Nephron (organoid): ENCODE data around the gene RCE1.
A peak's percentile ranks its signal among the peaks of the same experiment; 100 is the strongest.

ENCODE experiments used
- H3K27ac Mint-ChIP-seq, 3 experiments: 2 replicates each; pipeline ENCODE4 v1.8.0; 2020; ENCODE audit warnings: mixed read lengths in 3 of 3, mild to moderate bottlenecking in 2 of 3, moderate library complexity in 1 of 3
- H3K27me3 Mint-ChIP-seq: 2 replicates; pipeline ENCODE4 v1.8.0; 2021; ENCODE audit warnings: low read depth, mild to moderate bottlenecking, moderate library complexity, mixed read lengths
- H3K36me3 Mint-ChIP-seq: 2 replicates; pipeline ENCODE4 v1.8.0; 2020; ENCODE audit warnings: low read depth, mixed read lengths
- H3K4me1 Mint-ChIP-seq: 2 replicates; pipeline ENCODE4 v1.8.0; 2020; ENCODE audit warnings: mixed read lengths
- H3K4me3 Mint-ChIP-seq, 3 experiments: 2 replicates each; pipeline ENCODE4 v1.8.0; 2020; ENCODE audit warnings: mild to moderate bottlenecking in 3 of 3, mixed read lengths in 3 of 3, moderate library complexity in 2 of 3
- H3K9me3 Mint-ChIP-seq: 2 replicates; pipeline ENCODE4 v1.8.0; 2020; ENCODE audit warnings: mixed read lengths
- TF ChIP-seq, protein P1 (sequence below), 3 experiments: fragments of 200-600 bp; sonication (generic); IDR thresholded peaks; one replicate each; pipeline ENCODE4 v1.5.0; 2021; ENCODE audit warnings: antibody characterized with exemption in 3 of 3; ENCODE audit not compliant: unreplicated experiment in 3 of 3

RCE1 gene

DNA sequence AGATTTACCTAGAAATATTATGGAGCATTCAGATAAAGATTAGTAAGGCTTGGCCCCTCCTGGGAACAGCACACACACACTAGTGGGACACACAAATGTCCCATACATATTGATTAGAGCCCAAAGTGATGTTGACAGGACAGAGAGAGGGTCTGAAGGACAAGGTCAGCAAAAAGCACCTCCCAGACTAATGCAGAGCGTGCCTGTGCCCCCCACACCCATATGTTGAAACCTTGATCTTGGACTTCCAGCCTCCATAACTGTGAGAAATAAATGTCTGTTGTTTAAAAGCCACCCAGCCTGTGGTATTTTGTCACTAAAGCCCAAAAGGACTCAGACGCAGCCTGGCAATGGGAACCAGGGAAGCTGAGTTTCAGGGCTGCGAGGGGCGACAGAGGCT lies 41.2 kb downstream of the RCE1 start:
- H3K4me3 Mint-ChIP-seq = no peak overlapping the region
- H3K27ac Mint-ChIP-seq = peak overlapping the region in 1 of 3 experiments; percentile 29
- H3K36me3 Mint-ChIP-seq = no peaks in the 10 kb centered on the region
- TF ChIP-seq, protein P1, sequence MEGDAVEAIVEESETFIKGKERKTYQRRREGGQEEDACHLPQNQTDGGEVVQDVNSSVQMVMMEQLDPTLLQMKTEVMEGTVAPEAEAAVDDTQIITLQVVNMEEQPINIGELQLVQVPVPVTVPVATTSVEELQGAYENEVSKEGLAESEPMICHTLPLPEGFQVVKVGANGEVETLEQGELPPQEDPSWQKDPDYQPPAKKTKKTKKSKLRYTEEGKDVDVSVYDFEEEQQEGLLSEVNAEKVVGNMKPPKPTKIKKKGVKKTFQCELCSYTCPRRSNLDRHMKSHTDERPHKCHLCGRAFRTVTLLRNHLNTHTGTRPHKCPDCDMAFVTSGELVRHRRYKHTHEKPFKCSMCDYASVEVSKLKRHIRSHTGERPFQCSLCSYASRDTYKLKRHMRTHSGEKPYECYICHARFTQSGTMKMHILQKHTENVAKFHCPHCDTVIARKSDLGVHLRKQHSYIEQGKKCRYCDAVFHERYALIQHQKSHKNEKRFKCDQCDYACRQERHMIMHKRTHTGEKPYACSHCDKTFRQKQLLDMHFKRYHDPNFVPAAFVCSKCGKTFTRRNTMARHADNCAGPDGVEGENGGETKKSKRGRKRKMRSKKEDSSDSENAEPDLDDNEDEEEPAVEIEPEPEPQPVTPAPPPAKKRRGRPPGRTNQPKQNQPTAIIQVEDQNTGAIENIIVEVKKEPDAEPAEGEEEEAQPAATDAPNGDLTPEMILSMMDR (IDR thresholded peaks at IDR 0.05; ENCODE audit: unreplicated experiment in 3 of 3) = no peak
- no peaks in the 10 kb centered on the region for H3K9me3 Mint-ChIP-seq
- peaks cover 60% of the 10 kb centered on the region for H3K4me1 Mint-ChIP-seq
- peaks cover 4% of the 10 kb centered on the region for H3K27me3 Mint-ChIP-seq

DNA sequence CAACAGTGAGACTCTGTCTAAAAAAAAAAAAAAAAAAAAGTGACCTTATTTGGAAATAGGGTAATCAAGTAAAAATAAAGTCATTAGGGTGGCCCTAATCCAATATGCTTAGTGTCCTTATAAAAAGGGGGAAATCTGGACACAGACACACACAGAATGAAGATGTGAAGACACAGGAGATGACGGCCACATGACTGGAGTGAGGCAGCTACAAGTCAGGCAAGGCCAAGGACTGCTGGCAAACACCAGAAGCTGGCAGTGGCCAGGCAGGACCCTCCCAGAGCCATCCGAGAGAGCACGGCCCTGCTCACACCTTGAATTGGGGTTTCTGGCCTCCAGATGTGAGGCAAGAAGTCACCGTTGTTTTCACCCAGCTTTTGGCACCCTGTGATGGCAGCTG lies 42.2 kb downstream of the RCE1 start:
- peaks cover 55% of the 10 kb centered on the region for H3K4me1 Mint-ChIP-seq
- peaks cover 4% of the 10 kb centered on the region for H3K27me3 Mint-ChIP-seq
- no peak overlapping the region for H3K4me3 Mint-ChIP-seq
- TF ChIP-seq, protein P1 (IDR thresholded peaks at IDR 0.05; ENCODE audit: unreplicated experiment in 3 of 3) = no peak
- H3K27ac Mint-ChIP-seq = no peak overlapping the region
- no peaks in the 10 kb centered on the region for H3K9me3 Mint-ChIP-seq
- no peaks in the 10 kb centered on the region for H3K36me3 Mint-ChIP-seq

DNA sequence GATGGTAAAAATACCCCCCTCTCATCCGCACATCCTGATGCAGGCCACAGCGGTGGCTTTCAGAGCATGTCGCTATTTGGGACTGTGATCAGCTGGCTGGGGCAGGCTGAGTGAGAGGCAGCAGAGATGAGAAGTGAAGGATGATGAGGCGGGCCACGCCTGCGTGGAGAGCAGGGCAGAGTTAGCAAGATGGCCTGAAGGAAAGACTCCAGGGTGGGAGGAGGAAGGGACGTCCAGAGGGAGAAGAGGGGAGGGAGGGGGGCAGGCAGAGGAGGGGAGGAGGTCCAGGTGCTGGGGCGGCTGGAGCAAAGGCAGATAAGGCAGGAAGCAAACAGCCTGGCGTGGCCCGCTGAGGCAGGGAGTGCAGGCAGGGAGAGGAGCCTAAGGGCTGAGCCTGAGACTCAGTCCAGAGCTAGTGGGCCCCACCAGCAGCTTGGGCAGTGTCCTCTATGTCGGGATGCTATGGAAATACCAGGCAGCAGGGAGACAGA lies 42.8 kb downstream of the RCE1 start:
- Mint-ChIP-seq H3K9me3 (no peaks in the 10 kb centered on the region), H3K4me1 (peaks cover 50% of the 10 kb centered on the region), H3K36me3 (no peaks in the 10 kb centered on the region), H3K4me3 (no peak overlapping the region), H3K27me3 (peaks cover 4% of the 10 kb centered on the region), H3K27ac (peak overlapping the region in 2 of 3 experiments; percentile 13 to 71)
- TF ChIP-seq, protein P1 (IDR thresholded peaks at IDR 0.05; ENCODE audit: unreplicated experiment in 3 of 3) = no peak

DNA sequence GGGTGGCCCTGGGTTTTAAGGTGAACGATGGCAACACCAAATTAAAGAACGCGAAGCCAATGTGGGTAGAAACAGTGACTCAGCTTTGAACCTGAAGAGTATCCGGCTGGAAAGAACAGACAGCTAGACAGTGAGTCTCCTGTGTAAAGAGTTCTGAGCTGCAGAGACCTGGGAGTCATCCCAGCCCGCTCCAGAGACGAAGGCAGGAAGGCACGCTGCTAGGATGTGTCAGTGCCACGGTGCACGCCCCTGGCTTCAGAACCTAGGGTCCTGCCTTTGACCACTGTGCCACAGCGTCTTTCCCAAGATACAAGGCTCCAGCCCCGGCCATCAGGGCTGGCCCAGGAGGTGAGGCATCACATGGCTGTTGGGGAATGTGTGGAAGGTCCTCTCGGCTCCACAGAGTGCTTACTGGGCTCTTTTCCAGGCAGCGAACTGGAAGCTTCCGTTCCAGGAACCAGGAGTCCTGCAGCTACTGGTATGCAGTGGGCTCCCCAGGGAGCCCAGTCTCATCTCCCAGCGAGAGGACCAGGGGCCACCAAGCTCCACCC lies 43.5 kb downstream of the RCE1 start:
- H3K27me3 Mint-ChIP-seq = peaks cover 4% of the 10 kb centered on the region
- TF ChIP-seq, protein P1 (IDR thresholded peaks at IDR 0.05; ENCODE audit: unreplicated experiment in 3 of 3) = no peak
- peak overlapping the region in 2 of 3 experiments; percentile 61 to 71 for H3K27ac Mint-ChIP-seq
- no peak overlapping the region for H3K4me3 Mint-ChIP-seq
- no peaks in the 10 kb centered on the region for H3K9me3 Mint-ChIP-seq
- peaks cover 44% of the 10 kb centered on the region for H3K4me1 Mint-ChIP-seq
- no peaks in the 10 kb centered on the region for H3K36me3 Mint-ChIP-seq

DNA sequence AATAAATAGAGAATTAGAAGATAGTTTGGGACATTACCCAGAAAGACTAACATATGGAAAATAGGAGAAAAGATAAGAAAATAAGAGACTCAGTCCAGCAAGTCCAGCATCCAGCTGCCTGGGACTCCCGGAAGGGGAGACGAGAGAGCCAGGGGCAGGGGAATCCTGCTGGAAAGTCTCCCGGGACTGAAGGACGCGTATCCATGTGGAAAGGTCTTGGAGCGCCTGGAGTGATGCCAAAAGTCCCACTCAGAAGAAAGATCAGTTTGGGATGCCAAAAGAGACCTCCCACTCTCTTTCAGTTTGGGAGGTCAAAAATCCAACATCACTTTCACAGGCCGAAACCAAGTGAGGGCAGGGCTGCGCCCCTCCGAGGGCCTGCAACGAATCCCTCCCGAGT lies 44.3 kb downstream of the RCE1 start:
- peaks cover 4% of the 10 kb centered on the region for H3K27me3 Mint-ChIP-seq
- H3K36me3 Mint-ChIP-seq = no peaks in the 10 kb centered on the region
- peak overlapping the region in 2 of 3 experiments; percentile 22 to 61 for H3K27ac Mint-ChIP-seq
- no peaks in the 10 kb centered on the region for H3K9me3 Mint-ChIP-seq
- H3K4me3 Mint-ChIP-seq = no peak overlapping the region
- peaks cover 44% of the 10 kb centered on the region for H3K4me1 Mint-ChIP-seq
- TF ChIP-seq, protein P1 (IDR thresholded peaks at IDR 0.05; ENCODE audit: unreplicated experiment in 3 of 3) = no peak

DNA sequence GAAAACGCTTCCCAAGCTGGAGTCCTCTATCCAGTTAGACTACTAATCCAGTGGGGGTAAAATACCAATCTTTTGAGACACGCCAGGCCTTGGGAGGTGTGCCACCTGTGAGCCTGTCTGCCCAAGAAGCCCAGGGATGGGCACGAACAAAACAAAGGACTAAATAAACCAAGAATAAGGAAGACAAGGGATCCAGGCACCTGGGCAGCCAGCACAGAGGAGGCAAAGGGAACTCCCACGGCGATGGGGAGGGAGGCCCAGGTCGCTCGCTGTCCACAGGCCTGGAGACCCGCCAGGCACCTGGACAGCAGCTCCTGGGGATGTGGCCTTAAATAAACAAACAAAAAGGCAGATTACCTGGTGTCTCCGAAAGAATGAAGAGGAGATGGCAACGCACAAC lies 45.0 kb downstream of the RCE1 start:
- Mint-ChIP-seq H3K27me3 (peaks cover 4% of the 10 kb centered on the region), H3K27ac (no peak overlapping the region), H3K9me3 (no peaks in the 10 kb centered on the region), H3K4me1 (peaks cover 43% of the 10 kb centered on the region), H3K36me3 (no peaks in the 10 kb centered on the region), H3K4me3 (no peak overlapping the region)
- TF ChIP-seq, protein P1 (IDR thresholded peaks at IDR 0.05; ENCODE audit: unreplicated experiment in 3 of 3) = no peak
